Endodermal cell (in vitro differentiated cells): ENCODE results near the gene KMT2B. TPM values are rescaled to one million over a fixed set of nuclear protein-coding genes. Genes with fewer than 3 reads are reported as not detected.

Experiments used
- DNase-seq: peaks from one replicate; pipeline ENCODE4 v3.0.0-alpha.2; 2017
- H3K27ac ChIP-seq: 2 replicates; pipeline ENCODE4 v1.5.1; 2013; ENCODE audit warnings: mild to moderate bottlenecking, low read depth, low read length, moderate library complexity
- H3K27me3 ChIP-seq: 2 replicates; pipeline ENCODE4 v1.6.1; 2013; ENCODE audit warnings: mild to moderate bottlenecking, low read length, moderate library complexity; ENCODE audit not compliant: insufficient read depth, control insufficient read depth, poor library complexity, severe bottlenecking
- H3K36me3 ChIP-seq: 2 replicates; pipeline ENCODE4 v1.7.0; 2013; ENCODE audit warnings: mild to moderate bottlenecking, low read length, moderate library complexity; ENCODE audit not compliant: control insufficient read depth, insufficient read depth
- H3K4me1 ChIP-seq: one replicate; pipeline ENCODE4 v1.7.0; 2013; ENCODE audit warnings: low read length; ENCODE audit not compliant: control insufficient read depth, insufficient read depth
- H3K4me3 ChIP-seq: 2 replicates; pipeline ENCODE4 v1.5.1; 2013; ENCODE audit warnings: mild to moderate bottlenecking, low read length, moderate library complexity
- H3K9ac ChIP-seq: 2 replicates; pipeline ENCODE4 v1.6.1; 2013; ENCODE audit warnings: mild to moderate bottlenecking, low read length, moderate library complexity; ENCODE audit not compliant: poor library complexity, severe bottlenecking; ENCODE audit errors: extremely low read depth
- H3K9me3 ChIP-seq: 2 replicates; pipeline ENCODE4 v1.6.1; 2013; ENCODE audit warnings: mild to moderate bottlenecking, low read length, moderate library complexity; ENCODE audit not compliant: control insufficient read depth
- H3K27ac Mint-ChIP-seq: 2 replicates; pipeline ENCODE4 v1.8.0; 2020; ENCODE audit warnings: mixed read lengths
- H3K27me3 Mint-ChIP-seq: 2 replicates; pipeline ENCODE4 v1.8.0; 2021; ENCODE audit warnings: mild to moderate bottlenecking, mixed read lengths; ENCODE audit not compliant: insufficient read depth
- H3K36me3 Mint-ChIP-seq: 2 replicates; pipeline ENCODE4 v1.8.0; 2020; ENCODE audit warnings: low read depth, mixed read lengths
- H3K4me1 Mint-ChIP-seq: 2 replicates; pipeline ENCODE4 v1.8.0; 2020; ENCODE audit warnings: mixed read lengths
- H3K4me3 Mint-ChIP-seq: 2 replicates; pipeline ENCODE4 v1.8.0; 2020; ENCODE audit warnings: mild to moderate bottlenecking, moderate library complexity, mixed read lengths
- H3K9me3 Mint-ChIP-seq: 2 replicates; pipeline ENCODE4 v1.8.0; 2020; ENCODE audit warnings: mild to moderate bottlenecking, mixed read lengths
- WGBS, 2 experiments: methylation state at CpG; one replicate each; pipeline versions ENCODE4 v1.1.5 to v1.1.7; 2013; ENCODE audit warnings: missing lambda C conversion rate in 2 of 2, mixed read lengths in 1 of 2; ENCODE audit not compliant: insufficient coverage in 1 of 2, insufficient read length in 1 of 2; 5-methylcytosine and 5-hydroxymethylcytosine counted together
- total RNA-seq, 2 donors: library from RNA; stranded (reverse); fragmentation: NEBNext Ultra II Directional in 1 of 2; extraction: Animal tissue kit (Norgen Biotek cat#: 25700) in 1 of 2; gene quantifications; 2 replicates in 1 of 2; 3 replicates in 1 of 2; pipeline ENCODE4 v1.2.1, GENCODE V29; 2021
- TF ChIP-seq, protein P1 (sequence below): fragments of 200-600 bp; sonication (generic); conservative IDR thresholded peaks from 2 replicates; pipeline ENCODE4 v1.5.0; 2021; ENCODE audit warnings: antibody characterized with exemption, mild to moderate bottlenecking

The KMT2B gene
- total RNA-seq, 2 donors from 2014 or later, result 48.1 to 54.0 TPM

DNA sequence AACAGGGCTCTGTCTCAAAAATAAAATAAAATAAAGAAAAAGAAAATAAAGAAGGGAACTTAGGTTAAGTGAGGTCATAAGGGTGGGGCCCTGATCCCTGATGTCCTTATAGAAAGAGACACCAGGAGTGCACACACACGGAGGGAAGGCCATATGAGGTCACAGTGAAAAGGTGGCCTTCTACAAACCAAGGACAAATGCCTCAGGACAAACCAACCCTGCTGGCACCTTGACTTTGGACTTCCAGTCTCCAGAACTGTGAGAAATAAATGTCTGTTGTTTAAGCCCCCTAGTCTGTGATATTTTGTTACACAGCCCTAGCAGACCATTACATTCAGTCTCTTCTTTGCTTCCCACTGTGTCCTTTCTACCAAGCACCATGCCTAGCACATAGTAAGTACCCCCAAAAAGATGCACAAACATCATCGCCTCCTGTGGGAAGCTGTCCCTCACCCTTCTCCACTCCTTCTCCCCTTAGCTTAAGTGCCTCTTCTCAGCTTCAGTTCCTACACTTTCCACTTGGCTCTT is 21.8 kb upstream of the KMT2B start:
- H3K9me3 Mint-ChIP-seq, result no peaks in the 10 kb centered on the region
- TF ChIP-seq, protein P1, sequence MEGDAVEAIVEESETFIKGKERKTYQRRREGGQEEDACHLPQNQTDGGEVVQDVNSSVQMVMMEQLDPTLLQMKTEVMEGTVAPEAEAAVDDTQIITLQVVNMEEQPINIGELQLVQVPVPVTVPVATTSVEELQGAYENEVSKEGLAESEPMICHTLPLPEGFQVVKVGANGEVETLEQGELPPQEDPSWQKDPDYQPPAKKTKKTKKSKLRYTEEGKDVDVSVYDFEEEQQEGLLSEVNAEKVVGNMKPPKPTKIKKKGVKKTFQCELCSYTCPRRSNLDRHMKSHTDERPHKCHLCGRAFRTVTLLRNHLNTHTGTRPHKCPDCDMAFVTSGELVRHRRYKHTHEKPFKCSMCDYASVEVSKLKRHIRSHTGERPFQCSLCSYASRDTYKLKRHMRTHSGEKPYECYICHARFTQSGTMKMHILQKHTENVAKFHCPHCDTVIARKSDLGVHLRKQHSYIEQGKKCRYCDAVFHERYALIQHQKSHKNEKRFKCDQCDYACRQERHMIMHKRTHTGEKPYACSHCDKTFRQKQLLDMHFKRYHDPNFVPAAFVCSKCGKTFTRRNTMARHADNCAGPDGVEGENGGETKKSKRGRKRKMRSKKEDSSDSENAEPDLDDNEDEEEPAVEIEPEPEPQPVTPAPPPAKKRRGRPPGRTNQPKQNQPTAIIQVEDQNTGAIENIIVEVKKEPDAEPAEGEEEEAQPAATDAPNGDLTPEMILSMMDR, result no peak
- Histone ChIP-seq H3K9ac (no peak overlapping the region), H3K4me1 (no peaks in the 10 kb centered on the region), H3K9me3 (no peaks in the 10 kb centered on the region), H3K36me3 (no peaks in the 10 kb centered on the region), H3K27me3 (no peaks in the 10 kb centered on the region), H3K4me3 (no peak overlapping the region), H3K27ac (no peak overlapping the region)
- DNase-seq, result no peak
- H3K36me3 Mint-ChIP-seq, result no peaks in the 10 kb centered on the region
- H3K4me1 Mint-ChIP-seq, result no peaks in the 10 kb centered on the region
- no peak overlapping the region for H3K4me3 Mint-ChIP-seq
- 83 to 100% methylated on average over 2 of the region's 2 CpGs for WGBS, 2 experiments
- no peak overlapping the region for H3K27ac Mint-ChIP-seq
- peaks cover 5% of the 10 kb centered on the region for H3K27me3 Mint-ChIP-seq

GRCh38 chr19:35696835-35697234 is 21.0 kb upstream of the KMT2B start:
- Histone ChIP-seq H3K27me3 (no peaks in the 10 kb centered on the region), H3K9ac (no peak overlapping the region), H3K4me3 (no peak overlapping the region), H3K36me3 (no peaks in the 10 kb centered on the region), H3K4me1 (no peaks in the 10 kb centered on the region), H3K9me3 (no peaks in the 10 kb centered on the region), H3K27ac (no peak overlapping the region)
- Mint-ChIP-seq H3K4me3 (no peak overlapping the region), H3K9me3 (no peaks in the 10 kb centered on the region), H3K27me3 (peaks cover 5% of the 10 kb centered on the region), H3K27ac (no peak overlapping the region), H3K4me1 (no peaks in the 10 kb centered on the region), H3K36me3 (no peaks in the 10 kb centered on the region)
- no peak for DNase-seq
- WGBS, 2 experiments, result 87 to 89% methylated on average over 3 to 4 of the region's 4 CpGs
- TF ChIP-seq, protein P1, result no peak

GRCh38 chr19:35702223-35703012 is 15.4 kb upstream of the KMT2B start:
- H3K36me3 ChIP-seq, result no peaks in the 10 kb centered on the region
- peak; percentile 99 for DNase-seq
- Mint-ChIP-seq H3K9me3 (no peaks in the 10 kb centered on the region), H3K27ac (peak overlapping the region; percentile 90), H3K27me3 (peaks cover 26% of the 10 kb centered on the region), H3K4me1 (peaks cover 2% of the 10 kb centered on the region), H3K36me3 (no peaks in the 10 kb centered on the region), H3K4me3 (peak overlapping the region; percentile 57)
- H3K9me3 ChIP-seq, result no peaks in the 10 kb centered on the region
- no peak overlapping the region for H3K27ac ChIP-seq
- TF ChIP-seq, protein P1, result no peak
- peak overlapping the region; percentile 85 for H3K4me3 ChIP-seq
- WGBS, 2 experiments, result 1 to 6% methylated on average over 7 to 50 of the region's 50 CpGs
- H3K9ac ChIP-seq, result peak overlapping the region; percentile 25
- no peaks in the 10 kb centered on the region for H3K4me1 ChIP-seq
- peaks cover 11% of the 10 kb centered on the region for H3K27me3 ChIP-seq
